ENCODE data around the gene VPS26B. TPM values are rescaled to one million over a fixed set of nuclear protein-coding genes. Genes with fewer than 3 reads are reported as not detected.
A peak's percentile ranks its signal among the peaks of the same experiment; 100 is the strongest.

Gene VPS26B
- total RNA-seq, 1 experiment from 2014 or later = 29.3 TPM

DNA sequence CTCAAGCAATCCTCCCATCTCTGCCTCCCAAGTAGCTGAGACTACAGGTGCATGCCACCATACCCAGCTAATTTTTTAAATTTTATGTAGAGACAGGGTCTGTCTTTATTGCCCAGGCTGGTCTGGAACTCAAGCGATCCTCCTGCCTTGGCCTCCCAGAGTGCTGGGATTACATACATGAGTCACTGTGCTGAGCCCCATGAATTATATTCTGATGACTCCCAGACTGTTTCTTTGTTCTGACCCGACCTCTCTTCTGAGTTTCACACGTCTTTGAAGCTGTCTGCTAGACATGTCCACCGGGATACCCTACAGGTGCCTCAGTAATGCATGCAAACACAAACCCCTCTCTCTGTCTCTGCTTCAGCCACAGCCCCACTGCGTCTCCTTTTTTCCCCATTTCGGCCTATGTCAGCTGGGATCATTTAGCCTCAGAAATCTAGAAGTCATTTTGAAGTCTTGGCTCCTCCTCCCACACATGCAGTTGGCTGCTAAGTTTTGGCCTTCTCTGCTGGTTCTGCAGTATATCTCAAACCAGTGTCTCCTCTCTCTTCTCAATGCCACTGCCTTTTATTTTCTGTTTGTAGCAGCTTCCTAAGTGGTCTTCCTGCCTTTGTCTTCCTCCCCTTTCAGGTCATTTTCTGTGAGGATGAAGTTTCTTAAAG lies 4.8 kb downstream of the VPS26B start (continued):
- TF ChIP-seq, protein P1, sequence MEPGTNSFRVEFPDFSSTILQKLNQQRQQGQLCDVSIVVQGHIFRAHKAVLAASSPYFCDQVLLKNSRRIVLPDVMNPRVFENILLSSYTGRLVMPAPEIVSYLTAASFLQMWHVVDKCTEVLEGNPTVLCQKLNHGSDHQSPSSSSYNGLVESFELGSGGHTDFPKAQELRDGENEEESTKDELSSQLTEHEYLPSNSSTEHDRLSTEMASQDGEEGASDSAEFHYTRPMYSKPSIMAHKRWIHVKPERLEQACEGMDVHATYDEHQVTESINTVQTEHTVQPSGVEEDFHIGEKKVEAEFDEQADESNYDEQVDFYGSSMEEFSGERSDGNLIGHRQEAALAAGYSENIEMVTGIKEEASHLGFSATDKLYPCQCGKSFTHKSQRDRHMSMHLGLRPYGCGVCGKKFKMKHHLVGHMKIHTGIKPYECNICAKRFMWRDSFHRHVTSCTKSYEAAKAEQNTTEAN (CRISPR knock-in tag; IDR thresholded peaks at IDR 0.05) = no peak
- TF ChIP-seq RORB (CRISPR knock-in tag; IDR thresholded peaks at IDR 0.05) (no peak), MXD4 (CRISPR knock-in tag; IDR thresholded peaks at IDR 0.05; ENCODE audit: borderline replicate concordance) (no peak), ZNF317 (CRISPR knock-in tag; IDR thresholded peaks at IDR 0.05; ENCODE audit: borderline replicate concordance, low read depth) (no peak), HMGXB4 (CRISPR knock-in tag; IDR thresholded peaks at IDR 0.05) (no peak), TP53 (CRISPR knock-in tag; IDR thresholded peaks at IDR 0.05) (no peak), SP1 (CRISPR knock-in tag; conservative IDR thresholded peaks at IDR 0.05) (no peak), TEAD4 (CRISPR knock-in tag; IDR thresholded peaks at IDR 0.05) (no peak)
- TF ChIP-seq, protein P2, sequence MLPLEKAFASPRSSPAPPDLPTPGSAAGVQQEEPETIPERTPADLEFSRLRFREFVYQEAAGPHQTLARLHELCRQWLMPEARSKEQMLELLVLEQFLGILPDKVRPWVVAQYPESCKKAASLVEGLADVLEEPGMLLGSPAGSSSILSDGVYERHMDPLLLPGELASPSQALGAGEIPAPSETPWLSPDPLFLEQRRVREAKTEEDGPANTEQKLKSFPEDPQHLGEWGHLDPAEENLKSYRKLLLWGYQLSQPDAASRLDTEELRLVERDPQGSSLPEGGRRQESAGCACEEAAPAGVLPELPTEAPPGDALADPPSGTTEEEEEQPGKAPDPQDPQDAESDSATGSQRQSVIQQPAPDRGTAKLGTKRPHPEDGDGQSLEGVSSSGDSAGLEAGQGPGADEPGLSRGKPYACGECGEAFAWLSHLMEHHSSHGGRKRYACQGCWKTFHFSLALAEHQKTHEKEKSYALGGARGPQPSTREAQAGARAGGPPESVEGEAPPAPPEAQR (CRISPR knock-in tag; IDR thresholded peaks at IDR 0.05) = no peak
- TF ChIP-seq, protein P3, sequence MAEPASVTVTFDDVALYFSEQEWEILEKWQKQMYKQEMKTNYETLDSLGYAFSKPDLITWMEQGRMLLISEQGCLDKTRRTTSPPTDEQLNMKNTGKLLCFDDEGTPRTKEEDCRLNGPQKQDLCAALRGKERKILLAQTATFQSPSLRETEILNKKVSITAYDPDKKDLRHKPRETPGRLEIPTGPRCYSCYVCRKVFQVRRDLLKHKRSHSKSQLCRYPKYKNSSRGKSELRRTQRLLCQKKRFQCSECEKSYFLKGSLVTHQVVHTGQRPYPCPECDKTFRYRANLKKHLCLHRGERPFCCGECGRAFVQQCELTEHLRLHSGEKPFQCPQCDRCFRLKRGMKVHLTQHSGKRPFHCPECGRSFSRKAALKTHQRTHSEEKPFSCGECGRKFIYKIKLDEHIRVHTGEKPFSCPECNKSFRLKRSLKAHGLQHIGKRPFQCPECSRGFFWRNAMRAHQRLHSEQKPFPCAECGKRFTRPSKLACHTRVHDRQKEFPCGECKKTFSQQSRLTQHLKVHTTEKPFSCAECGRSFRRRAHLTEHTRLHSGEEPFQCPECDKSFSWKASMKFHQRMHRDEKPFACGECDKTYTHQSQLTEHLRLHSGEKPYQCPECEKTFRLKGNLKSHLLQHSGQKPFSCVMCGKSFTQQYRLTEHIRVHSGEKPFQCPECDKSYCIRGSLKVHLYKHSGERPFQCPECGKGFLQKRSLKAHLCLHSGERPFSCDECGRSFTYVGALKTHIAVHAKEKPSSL (CRISPR knock-in tag; conservative IDR thresholded peaks at IDR 0.05) = no peak

GRCh38 chr11:134230339-134230738 lies 5.9 kb downstream of the VPS26B start:
- no peak for ATAC-seq
- TF ChIP-seq KAT7 (CRISPR knock-in tag; IDR thresholded peaks at IDR 0.05; ENCODE audit: borderline replicate concordance) (no peak), ZNF263 (CRISPR knock-in tag; IDR thresholded peaks at IDR 0.05; ENCODE audit: low read depth) (no peak), ETV6 (CRISPR knock-in tag; IDR thresholded peaks at IDR 0.05) (no peak), ZNF671 (CRISPR knock-in tag; IDR thresholded peaks at IDR 0.05) (no peak)
- peaks cover 20% of the 10 kb centered on the region for H3K4me1 Mint-ChIP-seq
- POLR2A ChIA-PET = no interaction called here
- 0 out of 2 replicates have a peak overlapping the region, but pooled peaks have one; percentile 23 for H3K27ac Mint-ChIP-seq
- peaks cover 8% of the 10 kb centered on the region for H3K27me3 Mint-ChIP-seq (ENCODE audit: low read depth)
- no peaks in the 10 kb centered on the region for H3K36me3 Mint-ChIP-seq
- CTCF ChIA-PET = no interaction called here
- no peaks in the 10 kb centered on the region for H3K9me3 Mint-ChIP-seq
- DNase-seq (ENCODE audit: low spot score) = no peak
- H3K4me3 Mint-ChIP-seq = no peak overlapping the region

- POLR2A ChIA-PET = interaction anchor here (0.7 kb wide), 1 partner anchor 123 kb away, joined by 3 read pairs; no protein-coding TSS in a partner anchor
- no peak for ATAC-seq
- Mint-ChIP-seq H3K27ac (peak overlapping the region; percentile 67), H3K4me3 (no peak overlapping the region), H3K36me3 (peaks cover 5% of the 10 kb centered on the region; the same call in 1 of the 2 replicates), H3K27me3 (ENCODE audit: low read depth) (no peaks in the 10 kb centered on the region), H3K9me3 (no peaks in the 10 kb centered on the region), H3K4me1 (peaks cover 8% of the 10 kb centered on the region)
- CTCF ChIA-PET = no interaction called here
- TF ChIP-seq HMGA2 (CRISPR knock-in tag; IDR thresholded peaks at IDR 0.05) (no peak), ZNF396 (CRISPR knock-in tag; IDR thresholded peaks at IDR 0.05; ENCODE audit: borderline replicate concordance) (no peak), KAT7 (CRISPR knock-in tag; IDR thresholded peaks at IDR 0.05; ENCODE audit: borderline replicate concordance) (no peak), NFATC4 (CRISPR knock-in tag; IDR thresholded peaks at IDR 0.05) (no peak), ETV6 (CRISPR knock-in tag; IDR thresholded peaks at IDR 0.05) (no peak)
- TF ChIP-seq, protein P4, sequence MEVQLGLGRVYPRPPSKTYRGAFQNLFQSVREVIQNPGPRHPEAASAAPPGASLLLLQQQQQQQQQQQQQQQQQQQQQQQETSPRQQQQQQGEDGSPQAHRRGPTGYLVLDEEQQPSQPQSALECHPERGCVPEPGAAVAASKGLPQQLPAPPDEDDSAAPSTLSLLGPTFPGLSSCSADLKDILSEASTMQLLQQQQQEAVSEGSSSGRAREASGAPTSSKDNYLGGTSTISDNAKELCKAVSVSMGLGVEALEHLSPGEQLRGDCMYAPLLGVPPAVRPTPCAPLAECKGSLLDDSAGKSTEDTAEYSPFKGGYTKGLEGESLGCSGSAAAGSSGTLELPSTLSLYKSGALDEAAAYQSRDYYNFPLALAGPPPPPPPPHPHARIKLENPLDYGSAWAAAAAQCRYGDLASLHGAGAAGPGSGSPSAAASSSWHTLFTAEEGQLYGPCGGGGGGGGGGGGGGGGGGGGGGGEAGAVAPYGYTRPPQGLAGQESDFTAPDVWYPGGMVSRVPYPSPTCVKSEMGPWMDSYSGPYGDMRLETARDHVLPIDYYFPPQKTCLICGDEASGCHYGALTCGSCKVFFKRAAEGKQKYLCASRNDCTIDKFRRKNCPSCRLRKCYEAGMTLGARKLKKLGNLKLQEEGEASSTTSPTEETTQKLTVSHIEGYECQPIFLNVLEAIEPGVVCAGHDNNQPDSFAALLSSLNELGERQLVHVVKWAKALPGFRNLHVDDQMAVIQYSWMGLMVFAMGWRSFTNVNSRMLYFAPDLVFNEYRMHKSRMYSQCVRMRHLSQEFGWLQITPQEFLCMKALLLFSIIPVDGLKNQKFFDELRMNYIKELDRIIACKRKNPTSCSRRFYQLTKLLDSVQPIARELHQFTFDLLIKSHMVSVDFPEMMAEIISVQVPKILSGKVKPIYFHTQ (CRISPR knock-in tag; IDR thresholded peaks at IDR 0.05) = no peak
- no peak for DNase-seq (ENCODE audit: low spot score)
Observed at GRCh38 chr11:134231958-134232659, 7.6 kb downstream of the VPS26B start.
